ENCODE data around the gene GOLT1A. TPM values are rescaled to one million over a fixed set of nuclear protein-coding genes. Genes with fewer than 3 reads are reported as not detected.

Gene GOLT1A
- total RNA-seq (2014; rRNA removed; shearing (Covaris generic)), result 10.8 and 28.7 TPM in 2 replicates

- peak; percentile 95 for DNase-seq (ENCODE audit: low spot score)
Observed at GRCh38 chr1:204213668-204214662, at the start of gene GOLT1A. TSS of gene GOLT1A (minus strand) at chr1:204213988. CDS start at chr1:204213906, 82 bp downstream.

GRCh38 chr1:204263254-204263910, 49.6 kb upstream of the GOLT1A start:
- DNase-seq (ENCODE audit: low spot score), result no peak

GRCh38 chr1:204262506-204263253, 48.9 kb upstream of the GOLT1A start:
- no peak for DNase-seq (ENCODE audit: low spot score)

GRCh38 chr1:204261746-204262505, 48.1 kb upstream of the GOLT1A start:
- DNase-seq (ENCODE audit: low spot score), result no peak

GRCh38 chr1:204261266-204261665, 47.5 kb upstream of the GOLT1A start:
- no peak for DNase-seq (ENCODE audit: low spot score)

- no peak for DNase-seq (ENCODE audit: low spot score)
Observed at GRCh38 chr1:204260601-204261197, 46.9 kb upstream of the GOLT1A start.

GRCh38 chr1:204259782-204260181, 46.0 kb upstream of the GOLT1A start:
- DNase-seq (ENCODE audit: low spot score), result no peak

GRCh38 chr1:204259196-204259595, 45.4 kb upstream of the GOLT1A start:
- no peak for DNase-seq (ENCODE audit: low spot score)

GRCh38 chr1:204258213-204259115, 44.7 kb upstream of the GOLT1A start:
- DNase-seq (ENCODE audit: low spot score), result peak; percentile 69

- DNase-seq (ENCODE audit: low spot score), result no peak
Observed at GRCh38 chr1:204257446-204257845, 43.7 kb upstream of the GOLT1A start.

GRCh38 chr1:204256531-204256930, 42.7 kb upstream of the GOLT1A start:
- DNase-seq (ENCODE audit: low spot score), result no peak

- no peak for DNase-seq (ENCODE audit: low spot score)
Observed at GRCh38 chr1:204255966-204256365, 42.2 kb upstream of the GOLT1A start.

GRCh38 chr1:204255225-204255624, 41.4 kb upstream of the GOLT1A start:
- DNase-seq (ENCODE audit: low spot score), result no peak

GRCh38 chr1:204254031-204254661, 40.4 kb upstream of the GOLT1A start:
- DNase-seq (ENCODE audit: low spot score), result no peak

GRCh38 chr1:204251926-204252689, 38.3 kb upstream of the GOLT1A start:
- DNase-seq (ENCODE audit: low spot score), result no peak

GRCh38 chr1:204251286-204251685, 37.5 kb upstream of the GOLT1A start:
- DNase-seq (ENCODE audit: low spot score), result no peak

- DNase-seq (ENCODE audit: low spot score), result no peak
Observed at GRCh38 chr1:204250428-204251030, 36.7 kb upstream of the GOLT1A start.
